SH-SY5Y (cell line): ENCODE measurements around the gene TSHB.

ENCODE experiments used
- GATA2 ChIP-seq: IDR thresholded peaks from 2 replicates; pipeline ENCODE4 v1.6.1; 2011; ENCODE audit warnings: mild to moderate bottlenecking, low read depth, low read length
- GATA3 ChIP-seq: IDR thresholded peaks from 2 replicates; pipeline ENCODE4 v1.6.1; 2011; ENCODE audit warnings: low read depth, mild to moderate bottlenecking, low read length, moderate library complexity

- TF ChIP-seq GATA3 (no peak), GATA2 (no peak)
Observed at GRCh38 chr1:115065021-115065420, 35.4 kb downstream of the TSHB start.
